Stimulated activated CD4-positive, alpha-beta T cell treated with anti-CD3 and anti-CD28 coated beads, Interleukin-12 subunit alpha, Interleukin-12 subunit beta, amount 100 ng/mL, for 4 hours (primary cell): ENCODE measurements around the gene FJX1.

ENCODE experiments used
- DNase-seq: peaks from one replicate; pipeline ENCODE4 v3.0.0-alpha.2; 2020

The FJX1 gene

DNA sequence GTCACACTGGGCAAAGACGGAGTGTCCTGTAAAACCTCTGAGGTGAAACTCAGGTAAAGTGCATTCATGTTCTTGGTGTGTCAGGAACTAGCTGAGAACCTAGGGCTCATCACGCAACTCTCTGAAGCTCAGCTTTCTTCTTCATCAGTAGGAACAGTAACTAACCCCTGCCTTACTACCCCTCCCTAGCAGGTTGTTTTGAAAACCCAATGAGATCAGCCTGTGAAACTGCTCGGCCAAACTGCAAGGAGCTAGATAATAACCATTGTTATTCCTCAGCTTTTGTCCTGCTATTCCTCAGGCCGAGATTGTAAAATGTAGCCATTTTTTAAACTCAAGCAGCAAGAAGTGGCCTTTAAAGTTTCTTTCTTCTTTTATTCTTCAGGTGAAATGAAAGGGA is 9.8 kb upstream of the FJX1 start:
- DNase-seq: no peak

DNA sequence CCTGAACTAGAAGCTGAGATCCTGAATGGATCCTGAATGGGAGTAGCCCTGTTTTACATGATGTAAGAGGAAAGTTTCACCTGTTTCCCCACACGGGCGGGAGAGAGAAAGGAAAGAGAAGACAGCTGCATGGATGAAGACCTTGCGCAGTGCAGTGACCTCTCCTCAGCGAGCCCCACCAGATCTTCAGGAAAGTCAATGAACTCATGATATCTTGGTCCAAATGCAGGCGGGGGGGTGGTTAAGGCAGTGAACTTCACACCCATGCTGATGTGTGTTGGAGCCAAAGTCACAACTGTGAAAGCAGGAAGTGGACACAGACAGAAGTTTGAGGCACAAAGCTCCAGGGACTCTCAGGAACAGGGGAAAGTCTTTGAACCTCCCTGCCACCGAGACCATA is 8.6 kb upstream of the FJX1 start:
- DNase-seq: no peak

DNA sequence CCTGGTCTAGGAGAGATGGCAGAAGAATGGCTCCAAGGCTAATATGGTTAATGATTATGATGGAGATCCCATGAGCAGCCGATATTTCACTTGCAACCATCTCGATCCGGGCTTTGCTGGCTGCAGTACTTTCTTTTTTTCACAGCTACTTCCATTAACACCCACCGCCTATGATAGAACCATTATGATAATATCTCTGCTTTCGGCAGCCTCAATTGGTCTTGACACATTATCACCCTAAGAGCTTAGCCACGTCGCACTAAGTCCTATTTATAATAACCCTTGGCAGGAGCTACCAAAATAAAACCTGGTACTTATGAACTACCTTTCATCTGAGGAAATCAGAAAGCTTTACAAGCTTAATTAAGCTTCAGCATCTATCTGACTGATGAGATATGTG is 7.6 kb upstream of the FJX1 start:
- DNase-seq: no peak

DNA sequence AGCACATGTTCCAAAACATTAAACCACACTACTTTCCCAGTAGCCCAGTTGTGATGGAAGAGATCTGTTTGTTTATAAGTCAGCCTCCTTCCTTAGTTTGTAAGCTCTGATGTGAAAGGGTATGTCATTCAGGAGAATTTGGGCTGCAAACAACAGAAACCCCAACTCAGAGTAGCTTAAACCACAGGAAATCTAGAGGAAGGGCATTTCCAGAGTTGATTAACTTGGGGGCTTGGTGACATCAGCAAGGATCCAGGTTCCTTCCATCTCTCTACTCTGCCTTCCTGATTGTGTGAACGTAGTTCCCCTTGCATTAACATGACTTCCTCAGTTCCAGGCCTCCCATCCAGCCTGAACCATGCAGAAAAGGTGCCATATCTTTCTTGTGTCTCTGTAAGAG is 6.5 kb upstream of the FJX1 start:
- no peak for DNase-seq

DNA sequence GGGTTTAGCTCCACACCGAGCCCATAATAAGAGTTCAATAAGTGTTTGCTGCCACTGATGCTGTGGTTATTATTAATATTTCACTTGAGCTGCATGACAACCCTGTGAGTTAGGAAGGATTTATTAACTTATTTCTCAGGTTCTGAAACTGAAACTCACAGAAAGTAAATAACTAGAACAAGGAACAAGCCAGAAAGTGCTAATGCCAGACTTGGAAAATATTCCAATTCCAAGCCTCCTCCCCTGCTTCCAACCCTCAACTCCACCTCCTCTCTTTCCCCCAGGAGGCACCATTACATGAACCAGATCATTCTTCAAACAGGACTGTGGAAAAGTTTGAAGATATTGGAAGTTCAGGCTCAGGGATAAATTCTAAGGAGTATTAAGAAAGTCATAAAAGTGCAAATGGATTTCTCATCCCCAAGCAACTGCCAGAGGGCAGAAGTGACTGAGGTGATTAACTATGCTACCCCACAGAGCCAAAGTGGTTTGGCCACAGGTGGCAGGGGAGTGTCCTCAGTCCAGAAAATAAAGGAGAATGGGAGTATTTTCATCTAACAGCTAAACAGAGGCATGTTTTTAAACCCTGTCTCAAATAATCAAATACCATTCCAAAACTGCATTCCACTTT is 3.2 kb upstream of the FJX1 start:
- DNase-seq: no peak

DNA sequence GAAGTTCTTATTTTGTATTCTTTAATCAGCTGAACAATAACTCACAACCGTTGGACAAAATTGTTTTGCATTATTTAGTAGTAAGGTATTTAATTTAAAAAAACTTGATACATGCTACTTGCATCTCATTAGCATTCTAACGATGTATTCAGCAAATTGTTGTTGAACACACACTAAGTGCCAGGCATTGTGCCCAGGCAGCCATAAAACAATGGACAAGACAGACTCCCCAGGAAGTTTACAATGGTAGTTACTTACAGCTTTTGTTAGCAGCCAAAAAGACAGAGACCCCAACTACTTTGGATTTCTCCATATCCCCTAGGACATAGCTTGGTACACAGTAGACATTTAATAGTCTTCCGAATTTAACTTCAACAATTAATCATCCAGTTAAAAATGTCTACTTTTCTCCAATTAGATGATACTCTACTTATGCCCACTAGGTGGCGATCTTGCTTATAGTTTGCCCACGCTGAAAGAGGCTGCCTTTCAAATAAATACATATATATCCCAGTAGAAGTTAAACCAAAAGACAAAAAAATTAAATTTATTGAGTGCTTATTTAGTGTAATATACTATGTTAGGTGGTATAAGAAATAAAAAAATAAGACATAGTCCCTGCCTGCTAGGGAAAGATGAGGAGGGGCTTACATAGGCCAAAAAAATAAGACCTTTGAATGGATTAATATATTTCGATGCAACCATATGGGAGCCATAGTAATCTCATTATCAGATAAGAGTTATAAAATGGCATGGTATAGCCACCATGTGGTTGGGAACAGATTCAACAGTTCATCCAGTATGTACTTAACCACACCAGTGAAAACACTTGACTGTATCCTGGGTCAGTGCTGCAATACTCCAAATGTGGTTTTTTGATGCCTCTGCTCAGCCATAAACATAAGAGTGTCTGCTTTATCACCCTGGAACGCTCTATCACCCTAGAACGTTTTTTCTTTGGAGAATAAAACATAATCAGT is 2.0 kb upstream of the FJX1 start:
- DNase-seq: no peak

DNA sequence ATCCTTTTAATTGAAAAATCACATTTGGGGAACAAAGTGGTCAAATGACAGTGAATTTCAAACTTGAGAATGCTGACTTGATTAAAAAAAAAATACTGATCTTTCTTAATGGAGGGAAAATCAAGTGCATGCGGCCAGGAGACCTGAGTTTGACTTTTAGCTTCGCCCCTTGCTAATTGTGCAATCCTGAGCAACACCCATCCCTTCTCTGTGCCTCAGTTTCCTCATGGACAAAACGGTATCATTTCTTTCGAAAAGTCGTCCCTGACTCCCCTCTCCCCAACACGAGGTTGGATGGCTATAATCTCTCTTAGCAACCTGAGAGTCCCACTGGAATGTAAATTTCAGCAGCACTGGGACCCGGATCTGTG is 959 bp upstream of the FJX1 start:
- DNase-seq: no peak

DNA sequence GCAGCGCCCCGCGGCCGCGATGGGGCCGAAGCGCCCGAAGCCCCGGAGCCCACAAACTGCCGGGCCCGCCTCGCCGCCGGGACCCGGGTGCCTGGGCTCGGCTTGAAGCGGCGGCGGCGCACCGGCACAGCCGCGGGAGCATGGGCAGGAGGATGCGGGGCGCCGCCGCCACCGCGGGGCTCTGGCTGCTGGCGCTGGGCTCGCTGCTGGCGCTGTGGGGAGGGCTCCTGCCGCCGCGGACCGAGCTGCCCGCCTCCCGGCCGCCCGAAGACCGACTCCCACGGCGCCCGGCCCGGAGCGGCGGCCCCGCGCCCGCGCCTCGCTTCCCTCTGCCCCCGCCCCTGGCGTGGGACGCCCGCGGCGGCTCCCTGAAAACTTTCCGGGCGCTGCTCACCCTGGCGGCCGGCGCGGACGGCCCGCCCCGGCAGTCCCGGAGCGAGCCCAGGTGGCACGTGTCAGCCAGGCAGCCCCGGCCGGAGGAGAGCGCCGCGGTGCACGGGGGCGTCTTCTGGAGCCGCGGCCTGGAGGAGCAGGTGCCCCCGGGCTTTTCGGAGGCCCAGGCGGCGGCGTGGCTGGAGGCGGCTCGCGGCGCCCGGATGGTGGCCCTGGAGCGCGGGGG is 346 bp downstream of the FJX1 start:
- peak; percentile 31 for DNase-seq

DNA sequence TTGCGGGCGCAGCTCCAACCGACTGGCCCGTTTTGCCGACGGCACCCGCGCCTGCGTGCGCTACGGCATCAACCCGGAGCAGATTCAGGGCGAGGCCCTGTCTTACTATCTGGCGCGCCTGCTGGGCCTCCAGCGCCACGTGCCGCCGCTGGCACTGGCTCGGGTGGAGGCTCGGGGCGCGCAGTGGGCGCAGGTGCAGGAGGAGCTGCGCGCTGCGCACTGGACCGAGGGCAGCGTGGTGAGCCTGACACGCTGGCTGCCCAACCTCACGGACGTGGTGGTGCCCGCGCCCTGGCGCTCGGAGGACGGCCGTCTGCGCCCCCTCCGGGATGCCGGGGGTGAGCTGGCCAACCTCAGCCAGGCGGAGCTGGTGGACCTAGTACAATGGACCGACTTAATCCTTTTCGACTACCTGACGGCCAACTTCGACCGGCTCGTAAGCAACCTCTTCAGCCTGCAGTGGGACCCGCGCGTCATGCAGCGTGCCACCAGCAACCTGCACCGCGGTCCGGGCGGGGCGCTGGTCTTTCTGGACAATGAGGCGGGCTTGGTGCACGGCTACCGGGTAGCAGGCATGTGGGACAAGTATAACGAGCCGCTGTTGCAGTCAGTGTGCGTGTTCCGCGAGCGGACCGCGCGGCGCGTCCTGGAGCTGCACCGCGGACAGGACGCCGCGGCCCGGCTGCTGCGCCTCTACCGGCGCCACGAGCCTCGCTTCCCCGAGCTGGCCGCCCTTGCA is 1.0 kb downstream of the FJX1 start:
- DNase-seq: no peak

DNA sequence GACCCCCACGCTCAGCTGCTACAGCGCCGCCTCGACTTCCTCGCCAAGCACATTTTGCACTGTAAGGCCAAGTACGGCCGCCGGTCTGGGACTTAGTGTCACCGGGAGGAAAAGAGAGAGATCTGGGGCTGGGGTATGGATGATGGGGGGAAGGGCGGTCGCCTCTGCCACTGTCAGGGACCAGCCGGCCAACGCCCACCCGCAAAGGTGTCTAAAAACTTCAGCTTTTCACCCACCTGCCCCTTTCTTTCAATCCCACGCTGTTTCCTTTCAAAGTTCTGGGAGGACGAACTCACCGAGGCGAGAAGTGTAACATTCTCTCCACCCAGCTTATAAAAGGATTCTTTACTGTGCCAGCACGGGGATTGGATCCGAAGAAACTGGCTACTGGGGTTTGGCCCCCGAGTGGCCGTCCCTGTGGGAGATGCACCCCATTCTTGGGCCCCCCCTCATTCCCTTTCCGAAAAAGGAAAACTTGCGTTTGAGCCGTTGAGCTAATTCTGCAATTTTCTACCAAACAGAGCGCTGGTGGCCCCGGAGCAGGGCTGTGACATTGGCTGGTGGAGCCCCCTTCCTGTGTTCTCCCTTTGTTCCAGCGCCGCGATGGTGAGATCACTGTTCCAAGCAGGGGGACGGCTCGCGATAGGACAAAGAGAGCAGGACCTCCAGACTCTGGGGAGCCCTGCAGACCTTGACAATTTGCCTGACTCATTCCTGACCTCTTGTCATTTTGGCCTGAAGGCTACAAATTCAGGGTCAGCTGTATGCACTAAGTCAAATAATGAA is 1.8 kb downstream of the FJX1 start:
- DNase-seq: no peak

DNA sequence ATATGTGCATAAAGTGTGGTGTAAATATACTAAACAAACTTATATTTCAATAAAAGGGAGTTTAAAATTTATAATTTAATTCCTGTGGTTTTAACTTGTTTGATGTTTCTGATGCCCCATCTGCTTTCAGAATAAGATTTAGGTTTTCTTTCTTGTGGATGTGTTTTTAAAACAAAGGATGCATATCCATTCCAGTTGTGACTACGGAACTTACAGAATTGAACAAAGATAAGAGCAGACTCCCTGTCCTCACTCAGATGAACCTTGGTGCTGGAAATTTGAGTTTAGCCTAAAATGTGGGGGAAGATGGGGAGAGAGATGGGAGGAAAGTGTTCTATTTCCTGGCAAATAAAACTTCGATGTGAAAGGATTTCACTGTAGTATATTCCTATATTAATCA is 2.5 kb downstream of the FJX1 start:
- DNase-seq: no peak

DNA sequence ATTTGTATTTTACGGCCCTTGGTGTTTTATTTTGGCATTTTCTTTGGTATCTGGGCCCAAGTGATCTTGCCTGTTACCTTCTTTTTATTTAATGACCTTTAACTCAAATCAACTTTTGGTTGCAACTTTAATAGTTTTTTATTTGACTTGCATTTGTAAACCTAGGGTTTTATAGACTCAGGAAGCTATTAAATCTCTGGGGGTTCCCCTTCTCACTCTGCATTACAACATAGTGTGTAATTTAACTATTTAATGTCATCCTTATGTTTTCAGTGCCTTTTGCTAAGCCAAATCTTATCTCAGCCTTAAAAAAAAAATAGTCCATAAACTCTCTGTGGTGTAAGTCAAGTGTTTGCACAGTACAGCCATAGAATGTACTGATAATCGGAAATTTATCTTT is 3.4 kb downstream of the FJX1 start:
- DNase-seq: no peak

DNA sequence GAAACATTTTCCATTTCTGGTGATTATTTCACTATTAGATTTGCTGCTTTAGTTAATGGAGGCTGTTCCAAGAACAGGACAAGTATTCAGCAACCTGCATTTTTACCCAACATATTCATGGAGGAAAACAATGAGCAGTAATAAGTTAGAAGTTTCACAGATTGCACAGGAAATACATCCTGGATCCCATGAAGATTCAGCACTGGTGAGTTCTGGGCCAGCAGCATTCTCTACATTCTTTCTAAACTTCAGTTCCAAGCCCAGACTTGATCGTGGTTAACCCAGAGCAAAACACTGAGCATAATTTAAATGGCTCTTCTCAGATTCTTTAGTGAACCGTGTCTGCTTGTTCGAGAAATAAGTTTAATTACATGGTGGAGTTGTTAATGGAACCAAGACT is 3.8 kb downstream of the FJX1 start:
- DNase-seq: no peak

DNA sequence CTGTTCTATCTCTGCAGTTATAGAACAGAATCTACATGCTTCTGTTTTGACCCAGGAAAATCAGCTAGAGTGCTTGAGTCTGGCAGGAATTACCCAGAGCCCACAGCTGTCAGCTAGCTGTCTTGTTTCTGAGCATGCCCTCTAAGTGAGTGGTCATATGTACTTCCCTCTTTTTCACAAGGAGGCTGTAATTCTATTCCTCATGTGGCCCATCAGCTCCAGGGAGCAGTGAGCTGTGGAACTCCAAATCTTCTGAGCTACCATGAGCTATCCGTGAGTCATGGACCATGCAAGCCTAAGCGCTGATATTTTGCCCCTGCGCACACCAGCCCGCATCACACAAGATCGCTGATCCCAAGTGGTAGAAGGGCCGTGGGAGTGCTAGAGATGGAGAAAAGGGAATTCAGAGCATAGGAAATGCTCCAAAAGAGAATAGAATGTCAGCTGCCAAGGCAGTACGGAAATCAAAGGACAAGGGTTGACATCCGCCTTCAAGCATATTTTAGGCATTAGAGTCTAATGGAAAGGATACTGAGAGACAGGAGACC is 5.4 kb downstream of the FJX1 start:
- no peak for DNase-seq

DNA sequence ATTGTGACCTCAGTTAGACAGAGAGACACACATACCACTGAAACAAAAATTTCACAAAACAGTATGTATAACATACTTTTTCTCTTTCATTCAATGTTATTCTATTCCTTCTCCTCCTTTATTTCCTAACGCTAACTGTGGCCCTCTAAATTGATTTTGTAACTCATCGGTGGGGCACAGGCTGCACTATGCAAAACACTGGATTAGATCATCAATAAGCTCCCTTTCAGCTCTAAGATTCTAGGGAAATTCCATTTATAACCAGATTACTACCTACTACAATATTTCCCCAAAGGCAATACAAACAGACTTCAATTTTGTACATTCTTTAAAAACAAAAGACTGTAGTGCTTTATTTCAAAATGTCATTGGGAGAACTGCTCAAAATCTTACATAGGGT is 6.1 kb downstream of the FJX1 start:
- DNase-seq: no peak

DNA sequence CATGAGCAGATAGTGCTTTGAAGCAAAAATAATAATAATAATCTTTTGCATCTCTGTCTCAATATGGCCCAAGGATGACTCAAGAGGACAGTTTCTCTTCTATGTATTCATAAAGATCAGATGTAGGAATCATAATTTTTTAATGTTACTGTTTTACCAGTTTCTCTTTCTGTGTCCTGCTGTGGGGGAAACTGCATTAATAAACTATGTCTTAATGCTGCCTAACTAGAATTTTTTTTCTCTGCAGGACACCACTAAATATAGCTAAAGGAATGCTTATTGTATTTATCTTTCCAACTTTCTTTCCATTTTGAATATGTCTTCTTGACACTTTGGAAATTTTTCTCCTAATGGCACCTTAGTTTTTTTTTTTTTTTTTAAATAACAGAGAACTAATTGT is 6.5 kb downstream of the FJX1 start:
- no peak for DNase-seq

DNA sequence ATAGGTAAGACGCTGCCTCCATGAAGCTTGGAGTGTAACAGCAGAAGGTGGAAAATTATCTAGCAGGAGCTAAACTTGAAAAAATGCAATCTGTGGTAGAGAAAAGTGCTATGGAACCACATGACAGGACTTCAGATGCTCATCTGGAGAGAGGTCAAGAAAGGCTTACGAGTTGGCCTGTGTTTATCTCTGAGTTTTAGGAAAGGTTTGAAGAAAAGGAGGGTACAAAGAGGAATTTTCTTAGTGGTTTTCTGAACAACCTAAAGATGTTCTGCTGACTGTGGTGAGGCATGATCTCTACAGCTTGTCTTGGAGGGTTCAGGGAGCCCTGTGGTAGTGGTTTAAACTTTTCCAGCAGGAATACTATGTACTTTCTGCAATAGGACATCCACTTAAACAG is 8.2 kb downstream of the FJX1 start:
- DNase-seq: no peak

DNA sequence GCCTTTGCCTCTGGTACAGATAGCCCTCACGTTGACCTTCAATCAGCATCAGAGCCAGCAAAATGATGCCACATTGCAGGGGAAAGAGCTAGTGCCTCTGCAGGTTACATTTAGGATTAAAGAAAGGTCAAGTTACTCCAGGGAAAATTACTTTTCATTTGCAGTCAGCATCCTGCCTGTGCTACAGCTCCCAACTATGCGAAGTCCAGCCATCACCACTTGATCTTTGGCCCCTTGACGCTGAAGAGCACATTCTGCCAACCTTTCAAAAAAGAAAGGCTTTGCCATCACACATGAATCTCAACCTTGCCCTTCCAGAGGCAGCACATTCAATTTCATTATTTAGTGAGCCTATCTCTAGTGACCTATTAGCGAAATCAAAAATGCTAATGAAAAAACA is 11.3 kb downstream of the FJX1 start:
- no peak for DNase-seq

DNA sequence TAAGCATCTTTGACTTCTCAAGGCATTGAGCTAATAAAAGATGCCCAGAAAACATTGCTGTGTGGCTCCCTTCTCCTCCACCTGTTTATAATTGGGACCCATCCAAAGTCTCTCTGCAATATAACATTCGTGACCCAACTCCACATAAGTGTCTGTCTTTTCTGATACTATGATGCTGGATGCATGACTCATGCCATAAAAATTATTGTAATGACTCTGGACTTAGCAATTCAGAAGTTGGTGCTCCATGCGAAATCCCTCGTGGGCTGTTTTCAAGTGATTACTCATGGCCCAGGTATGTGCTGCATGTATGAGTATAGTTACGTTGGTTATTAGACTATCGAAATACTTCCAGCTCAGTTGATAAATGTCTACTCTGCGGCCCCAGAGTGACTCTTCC is 11.7 kb downstream of the FJX1 start:
- no peak for DNase-seq

DNA sequence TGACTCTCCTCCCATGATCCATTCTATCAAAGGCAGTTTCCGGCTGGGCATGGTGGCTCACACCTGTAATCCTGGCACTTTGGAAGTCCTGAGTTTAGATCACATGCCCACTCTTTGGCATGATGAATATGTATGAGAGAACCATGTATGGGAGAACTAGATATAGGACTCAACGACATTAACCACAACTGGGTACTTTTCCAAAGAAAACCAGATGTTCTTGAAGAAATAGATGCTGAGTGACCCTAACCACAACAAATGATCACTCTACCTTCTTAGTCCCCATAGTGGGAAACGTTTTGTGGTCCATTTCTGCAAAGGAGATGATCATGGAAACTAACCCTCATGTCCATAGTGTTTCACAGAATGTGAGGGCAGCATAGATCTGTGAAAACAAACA is 13.6 kb downstream of the FJX1 start:
- no peak for DNase-seq

DNA sequence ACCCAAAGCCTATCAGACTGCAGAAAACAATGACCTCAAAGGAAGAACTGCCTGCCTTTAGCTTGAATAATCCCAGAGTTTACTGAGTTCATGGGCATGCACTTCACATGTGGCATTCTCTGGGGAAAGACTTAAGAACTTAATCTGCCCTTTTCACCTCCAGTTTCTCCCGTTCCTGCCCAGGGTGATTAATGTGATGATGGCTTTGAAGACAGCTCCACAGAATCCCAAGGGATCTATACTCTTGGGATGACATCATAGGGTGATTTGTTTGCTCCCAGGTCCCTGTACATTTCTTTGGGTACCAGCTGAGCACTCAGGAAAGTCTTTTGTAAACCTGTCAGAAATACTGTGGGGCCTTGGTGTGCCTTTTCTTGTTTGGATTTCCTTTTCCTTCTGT is 14.0 kb downstream of the FJX1 start:
- DNase-seq: no peak

DNA sequence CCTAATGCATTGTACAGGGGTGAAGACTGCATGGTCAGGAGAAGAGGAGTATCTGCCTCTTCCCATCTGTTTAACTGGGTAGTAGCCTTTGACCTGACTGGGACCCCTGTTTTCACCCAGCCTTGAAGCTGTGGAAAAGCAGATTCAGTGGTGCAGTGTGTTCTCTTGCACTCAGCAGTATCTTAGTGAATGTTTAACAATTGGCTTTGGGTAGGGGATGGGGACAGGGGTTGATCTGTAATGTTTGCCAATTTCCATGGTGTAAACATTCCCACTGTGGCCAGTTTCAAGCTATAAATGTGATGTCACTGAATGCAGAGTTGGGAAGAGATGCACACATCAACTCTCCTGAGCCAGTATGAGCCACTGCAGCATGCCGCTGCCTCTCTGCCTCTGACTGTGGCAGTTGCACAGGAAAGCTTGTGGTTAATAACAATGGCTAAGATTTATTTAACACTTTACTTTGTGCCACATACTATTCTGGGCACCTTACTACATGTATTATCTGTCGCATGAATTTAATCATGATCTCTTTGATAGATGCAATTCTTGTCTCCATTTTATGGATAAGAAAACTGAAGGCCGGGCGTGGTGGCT is 15.7 kb downstream of the FJX1 start:
- DNase-seq: no peak
